IgD-negative memory B cell (primary cell): ENCODE results near the gene CCS. TPM values are rescaled to one million over a fixed set of nuclear protein-coding genes. Genes with fewer than 3 reads are reported as not detected.
"Not testable (repeated sequence)": the region's sequence is repeated elsewhere in the genome, so short reads cannot be mapped to it uniquely, and the experiment has no call there.

Experiments
- H3K27ac Mint-ChIP-seq, 3 donors: one replicate each; pipeline ENCODE4 v1.8.0; 2020 to 2022; ENCODE audit warnings: mild to moderate bottlenecking in 3 of 3, mixed read lengths in 3 of 3, moderate library complexity in 1 of 3
- H3K27me3 Mint-ChIP-seq: one replicate; pipeline ENCODE4 v1.8.0; 2021; ENCODE audit warnings: mixed read lengths
- H3K36me3 Mint-ChIP-seq: one replicate; pipeline ENCODE4 v1.8.0; 2020; ENCODE audit warnings: mild to moderate bottlenecking, mixed read lengths
- H3K4me1 Mint-ChIP-seq, 3 donors: one replicate each; pipeline ENCODE4 v1.8.0; 2020 to 2022; ENCODE audit warnings: mixed read lengths in 3 of 3, mild to moderate bottlenecking in 1 of 3
- H3K4me3 Mint-ChIP-seq, 4 donors: one replicate each; pipeline ENCODE4 v1.8.0; 2020 to 2022; ENCODE audit warnings: mild to moderate bottlenecking in 4 of 4, mixed read lengths in 4 of 4, moderate library complexity in 3 of 4
- H3K9me3 Mint-ChIP-seq, 3 donors: one replicate each; pipeline ENCODE4 v1.8.0; 2020 to 2021; ENCODE audit warnings: mixed read lengths in 3 of 3, mild to moderate bottlenecking in 1 of 3
- polyA plus RNA-seq: library from polyadenylated mRNA; unstranded; fragments of 300-500 nt; fragmentation: Illumina TruSeq; gene quantifications from one replicate; pipeline ENCODE4 v1.2.3, GENCODE V29; 2021

Gene CCS
- polyA plus RNA-seq, 1 donor from 2014 or later = 74.7 TPM

DNA sequence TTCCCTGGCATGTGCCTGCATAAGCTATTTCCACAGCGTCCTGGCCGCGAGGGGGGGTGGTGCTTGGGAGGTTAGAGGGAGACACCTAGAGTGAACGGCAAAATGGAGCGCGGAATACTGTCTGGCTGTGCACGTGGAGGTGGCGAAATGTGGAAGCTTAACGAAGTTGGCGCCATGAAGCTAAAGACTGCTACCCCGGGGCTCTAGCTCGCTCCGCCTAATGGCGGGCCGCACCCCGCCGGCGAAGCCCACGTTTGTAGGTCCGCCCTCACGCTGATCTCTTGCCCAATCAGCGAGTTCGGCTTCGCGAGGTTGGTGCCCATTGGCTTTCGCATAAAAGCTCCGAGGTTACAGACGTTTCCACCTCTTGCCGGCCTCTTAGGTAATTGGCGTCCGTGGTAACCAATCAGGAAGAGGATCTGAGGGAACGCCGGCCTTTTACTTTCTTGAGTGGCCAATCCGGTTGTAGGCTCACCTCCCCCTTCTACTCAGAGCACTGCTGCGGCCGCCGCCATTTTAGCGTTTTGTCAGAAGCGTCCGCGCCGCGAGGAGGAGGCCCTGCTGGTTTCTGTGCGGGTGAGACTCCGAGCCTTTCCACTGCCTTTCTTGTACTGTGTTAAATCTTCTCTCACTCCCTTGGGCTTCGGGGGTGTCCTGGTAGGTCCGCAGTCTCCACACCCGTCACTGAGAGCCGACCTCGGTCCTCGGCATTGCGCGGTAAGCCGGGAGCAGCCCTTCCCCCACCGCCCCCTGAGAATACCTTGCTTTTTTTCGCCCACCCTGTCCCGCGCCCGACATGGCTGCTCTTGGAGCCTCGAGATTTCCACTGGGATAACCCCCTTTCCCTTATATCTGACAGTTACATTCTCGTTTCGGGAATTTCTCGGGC is 45.4 kb downstream of the CCS start, which contains the start of gene RBM4:
RBM4 (plus strand) TSS at position 527 of the 889 bp plus-strand sequence. CDS start 1,009 bp downstream, outside the sequence.
- peaks cover 7% of the 10 kb centered on the region for H3K36me3 Mint-ChIP-seq
- peaks cover 1% of the 10 kb centered on the region for H3K27me3 Mint-ChIP-seq
- H3K4me1 Mint-ChIP-seq = peaks cover 50 to 57% (median 56%) of the 10 kb centered on the region in 3 donors
- H3K27ac Mint-ChIP-seq = peak within 1 kb of the TSS; percentile 85 to 99 (median 91)
- H3K9me3 Mint-ChIP-seq = no peaks in the 10 kb centered on the region
- peak within 1 kb of the TSS; percentile 95 to 98 (median 98) for H3K4me3 Mint-ChIP-seq

DNA sequence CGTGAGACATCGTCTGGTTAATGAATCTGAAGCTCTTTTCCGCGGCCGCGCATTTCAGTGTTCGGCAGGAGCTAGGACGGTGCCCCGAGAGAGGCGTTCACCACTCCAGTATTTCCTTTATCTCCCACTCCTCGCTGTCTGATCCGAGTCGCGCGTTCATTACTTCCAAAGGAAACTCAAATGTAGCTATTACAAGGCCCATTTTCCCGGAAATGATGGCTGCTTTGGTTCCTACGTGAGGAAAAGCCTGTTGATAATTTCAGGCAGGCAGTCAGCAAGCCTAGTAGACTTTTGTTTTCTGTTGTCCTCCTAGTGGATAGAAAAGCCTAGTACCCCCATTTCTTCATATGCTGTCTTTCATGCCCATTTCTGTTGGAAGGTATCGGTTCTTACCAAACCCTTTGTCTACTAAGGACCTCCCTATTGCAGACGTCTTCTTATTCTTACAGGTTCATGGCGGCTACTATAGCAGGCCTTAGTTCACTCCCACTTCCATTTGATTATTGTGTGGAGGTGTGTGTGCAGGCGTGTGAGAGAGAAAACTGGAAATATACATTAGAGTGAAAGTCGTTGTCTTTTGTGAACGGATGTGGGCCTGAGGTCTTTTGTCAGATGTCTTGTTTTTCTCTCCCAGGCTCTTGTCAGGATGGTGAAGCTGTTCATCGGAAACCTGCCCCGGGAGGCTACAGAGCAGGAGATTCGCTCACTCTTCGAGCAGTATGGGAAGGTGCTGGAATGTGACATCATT is 46.3 kb downstream of the CCS start:
- H3K36me3 Mint-ChIP-seq = peaks cover 7% of the 10 kb centered on the region
- H3K9me3 Mint-ChIP-seq = no peaks in the 10 kb centered on the region
- peak overlapping the region; percentile 85 to 99 (median 91) for H3K27ac Mint-ChIP-seq
- peak overlapping the region; percentile 95 to 98 (median 98) for H3K4me3 Mint-ChIP-seq
- peaks cover 50 to 60% (median 60%) of the 10 kb centered on the region in 3 donors for H3K4me1 Mint-ChIP-seq
- H3K27me3 Mint-ChIP-seq = peaks cover 1% of the 10 kb centered on the region

DNA sequence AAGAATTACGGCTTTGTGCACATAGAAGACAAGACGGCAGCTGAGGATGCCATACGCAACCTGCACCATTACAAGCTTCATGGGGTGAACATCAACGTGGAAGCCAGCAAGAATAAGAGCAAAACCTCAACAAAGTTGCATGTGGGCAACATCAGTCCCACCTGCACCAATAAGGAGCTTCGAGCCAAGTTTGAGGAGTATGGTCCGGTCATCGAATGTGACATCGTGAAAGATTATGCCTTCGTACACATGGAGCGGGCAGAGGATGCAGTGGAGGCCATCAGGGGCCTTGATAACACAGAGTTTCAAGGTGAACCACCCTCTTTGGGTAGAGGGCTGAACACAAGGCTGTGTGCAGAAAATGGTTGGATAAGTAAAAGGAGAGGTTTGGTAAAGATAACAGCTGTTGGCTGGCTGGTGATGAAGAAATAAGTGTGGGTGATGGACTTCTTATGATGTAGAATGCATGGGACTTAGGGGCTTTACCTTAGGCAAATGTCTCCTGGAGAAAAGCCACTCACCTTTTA is 46.9 kb downstream of the CCS start:
- Mint-ChIP-seq H3K4me1 (peaks cover 52 to 64% (median 60%) of the 10 kb centered on the region in 3 donors), H3K4me3 (peak overlapping the region; percentile 95 to 98 (median 98)), H3K27ac (peak overlapping the region; percentile 85 to 99 (median 91))
- H3K36me3 Mint-ChIP-seq, H3K9me3 Mint-ChIP-seq, H3K27me3 Mint-ChIP-seq: not testable (repeated sequence)

DNA sequence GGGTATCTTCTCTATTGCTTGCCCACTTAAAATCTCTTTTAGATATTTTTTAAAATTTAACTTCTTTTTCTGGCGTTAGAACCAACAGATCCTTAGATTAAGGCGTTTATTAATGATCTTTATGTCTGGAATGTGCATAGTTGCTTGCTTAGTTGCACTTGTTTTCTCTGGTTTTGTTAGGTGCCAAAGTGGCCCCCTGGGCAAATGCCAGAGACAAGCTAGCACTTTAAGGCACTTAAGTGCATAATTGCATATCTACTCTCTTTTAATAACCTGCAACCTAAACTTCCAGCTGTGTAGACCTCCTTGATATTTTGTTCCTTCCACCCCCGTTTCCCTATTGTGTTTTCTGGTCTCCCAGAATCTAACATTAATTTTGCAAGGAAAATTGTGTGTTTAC is 48.8 kb downstream of the CCS start:
- H3K36me3 Mint-ChIP-seq = peaks cover 7% of the 10 kb centered on the region
- peak overlapping the region in 2 of 3 donors; percentile 50 to 76 for H3K27ac Mint-ChIP-seq
- peaks cover 64 to 76% (median 69%) of the 10 kb centered on the region in 3 donors for H3K4me1 Mint-ChIP-seq
- H3K9me3 Mint-ChIP-seq = no peaks in the 10 kb centered on the region
- H3K4me3 Mint-ChIP-seq = peak overlapping the region; percentile 60 to 98 (median 82)
- H3K27me3 Mint-ChIP-seq = peaks cover 1% of the 10 kb centered on the region

GRCh38 chr11:66643745-66644437 is 50.9 kb downstream of the CCS start:
- peaks cover 1% of the 10 kb centered on the region for H3K27me3 Mint-ChIP-seq
- H3K9me3 Mint-ChIP-seq = no peaks in the 10 kb centered on the region
- peak overlapping the region in 3 of 4 donors; percentile 19 to 60 (median 50) for H3K4me3 Mint-ChIP-seq
- no peak overlapping the region for H3K27ac Mint-ChIP-seq
- peaks cover 10% of the 10 kb centered on the region for H3K36me3 Mint-ChIP-seq
- peaks cover 60 to 69% (median 68%) of the 10 kb centered on the region in 3 donors for H3K4me1 Mint-ChIP-seq

DNA sequence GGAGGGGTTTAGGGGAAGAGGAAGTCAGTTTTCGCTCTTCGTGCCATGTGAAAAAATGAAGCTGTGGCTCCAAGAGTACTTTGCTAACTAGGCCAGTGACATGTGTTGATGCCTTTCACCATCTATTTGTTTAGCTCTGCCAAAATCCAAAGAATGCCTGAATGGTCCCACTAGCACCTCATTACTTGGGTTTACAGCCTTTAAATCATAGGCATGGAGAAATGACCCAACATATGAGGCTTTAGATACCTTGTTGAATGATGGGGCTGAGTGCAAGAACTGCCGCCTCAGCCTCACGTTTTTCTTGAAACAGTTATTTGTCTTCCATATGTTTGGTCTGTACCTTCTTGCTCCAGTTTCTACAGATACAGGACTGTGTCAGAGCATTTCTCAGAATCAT is 53.8 kb downstream of the CCS start:
- H3K9me3 Mint-ChIP-seq = no peaks in the 10 kb centered on the region
- peak overlapping the region in 1 of 4 donors; percentile 51 for H3K4me3 Mint-ChIP-seq
- peaks cover 44 to 60% (median 57%) of the 10 kb centered on the region in 3 donors for H3K4me1 Mint-ChIP-seq
- peak overlapping the region in 1 of 3 donors; percentile 25 for H3K27ac Mint-ChIP-seq
- H3K27me3 Mint-ChIP-seq = no peaks in the 10 kb centered on the region
- H3K36me3 Mint-ChIP-seq = peaks cover 12% of the 10 kb centered on the region

DNA sequence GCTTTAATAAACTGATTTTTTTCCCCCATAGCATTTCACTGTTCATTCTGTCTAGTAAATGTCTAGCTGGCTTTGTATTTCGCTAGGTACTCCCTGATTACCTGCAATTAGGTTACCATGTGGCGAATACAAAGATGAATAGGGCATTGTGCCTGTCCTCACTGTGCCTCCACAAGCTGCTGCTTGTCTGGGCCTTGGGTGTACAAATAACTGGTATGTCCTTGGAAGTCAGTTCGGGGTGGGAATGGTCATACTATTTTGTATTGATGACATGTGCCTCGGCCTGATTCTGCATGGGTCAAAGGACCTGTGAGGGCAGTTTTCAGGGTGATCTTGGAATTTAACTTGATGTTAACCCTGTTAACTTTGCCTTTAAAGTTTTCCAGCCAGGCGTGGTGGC is 56.9 kb downstream of the CCS start:
- H3K27ac Mint-ChIP-seq = no peak overlapping the region
- peaks cover 10% of the 10 kb centered on the region for H3K36me3 Mint-ChIP-seq

DNA sequence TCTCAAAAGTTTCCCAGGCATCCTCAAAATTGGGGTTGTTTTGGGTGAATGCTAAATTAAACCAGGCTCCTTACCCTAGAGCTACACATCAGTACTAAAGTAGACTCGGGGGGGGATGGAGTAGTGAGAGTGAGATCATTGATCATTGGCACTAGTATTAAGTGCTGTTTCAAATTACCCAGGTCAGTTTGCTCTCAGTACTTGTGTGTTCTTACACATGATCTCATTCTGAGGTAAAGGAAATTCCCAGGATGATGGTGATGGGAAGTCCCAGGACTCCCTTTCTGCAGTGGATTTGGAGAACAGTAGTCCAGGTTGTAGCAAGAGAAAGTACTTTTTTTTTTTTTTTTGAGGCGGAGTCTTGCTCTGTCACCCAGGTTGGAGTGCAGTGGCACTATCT is 58.0 kb downstream of the CCS start:
- Mint-ChIP-seq H3K27ac (peak overlapping the region in 1 of 3 donors; percentile 52), H3K9me3 (no peaks in the 10 kb centered on the region), H3K4me3 (no peak overlapping the region), H3K36me3 (peaks cover 7% of the 10 kb centered on the region), H3K4me1 (peaks cover 14 to 33% (median 27%) of the 10 kb centered on the region in 3 donors), H3K27me3 (no peaks in the 10 kb centered on the region)

More for the DNA sequence above, 56.9 kb downstream of the CCS start:
- H3K4me1 Mint-ChIP-seq = peaks cover 24 to 42% (median 32%) of the 10 kb centered on the region in 3 donors
- no peaks in the 10 kb centered on the region for H3K27me3 Mint-ChIP-seq
- no peaks in the 10 kb centered on the region for H3K9me3 Mint-ChIP-seq
- no peak overlapping the region for H3K4me3 Mint-ChIP-seq

GRCh38 chr11:66652651-66653050 is 59.7 kb downstream of the CCS start:
- Mint-ChIP-seq H3K36me3 (peaks cover 4% of the 10 kb centered on the region), H3K4me1 (peaks cover 5 to 22% (median 11%) of the 10 kb centered on the region in 3 donors), H3K9me3 (no peaks in the 10 kb centered on the region), H3K4me3 (no peak overlapping the region), H3K27me3 (no peaks in the 10 kb centered on the region), H3K27ac (peak overlapping the region in 2 of 3 donors; percentile 16 to 31)

GRCh38 chr11:66653123-66653522 is 60.1 kb downstream of the CCS start:
- H3K9me3 Mint-ChIP-seq = no peaks in the 10 kb centered on the region
- no peaks in the 10 kb centered on the region for H3K27me3 Mint-ChIP-seq
- H3K4me3 Mint-ChIP-seq = peak overlapping the region in 1 of 4 donors; percentile 80
- peak overlapping the region in 2 of 3 donors; percentile 16 to 31 for H3K27ac Mint-ChIP-seq
- peaks cover 4% of the 10 kb centered on the region for H3K36me3 Mint-ChIP-seq
- H3K4me1 Mint-ChIP-seq = peaks cover 5 to 22% (median 10%) of the 10 kb centered on the region in 3 donors

Other genes with a start within 250 kb of the CCS start
- gene BRMS1, start 248.1 kb upstream of the CCS start, polyA plus RNA-seq = 80.6 TPM
- 6.1 TPM for gene B4GAT1, start 245.6 kb upstream of the CCS start, polyA plus RNA-seq
- 3.0 TPM for gene SLC29A2, start 221.4 kb upstream of the CCS start, polyA plus RNA-seq
- not detected for gene NPAS4, start 172.2 kb upstream of the CCS start, polyA plus RNA-seq
- 92.2 TPM for gene MRPL11, start 154.3 kb upstream of the CCS start, polyA plus RNA-seq
- gene PELI3, start 126.3 kb upstream of the CCS start, polyA plus RNA-seq = 4.3 TPM
- 24.5 TPM for gene DPP3, start 112.8 kb upstream of the CCS start, polyA plus RNA-seq
- gene BBS1, start 82.5 kb upstream of the CCS start, polyA plus RNA-seq = 10.3 TPM
- 21.6 TPM for gene ZDHHC24, start 47.1 kb upstream of the CCS start, polyA plus RNA-seq
- gene ACTN3, start 46.3 kb upstream of the CCS start, polyA plus RNA-seq = not detected
- gene CTSF, start 24.6 kb upstream of the CCS start, polyA plus RNA-seq = 7.0 TPM
- gene CCDC87, start 122 bp upstream of the CCS start, polyA plus RNA-seq = not detected
- gene RBM14, start 23.4 kb downstream of the CCS start, polyA plus RNA-seq = 80.5 TPM
- 189 TPM for gene RBM4, start 45.5 kb downstream of the CCS start, polyA plus RNA-seq
- 22.9 TPM for gene RBM4B, start 84.7 kb downstream of the CCS start, polyA plus RNA-seq
- not detected for gene SPTBN2, start 136.0 kb downstream of the CCS start, polyA plus RNA-seq